HG02852 (cell line): ENCODE results near the gene P4HA2.

ENCODE experiments used
- ATAC-seq: cut with Tn5 transposase; IDR thresholded peaks from one replicate; pipeline ENCODE4 v1.9.1; 2021; ENCODE audit warnings: mild to moderate bottlenecking, moderate library complexity; ENCODE audit not compliant: unreplicated experiment

P4HA2 gene

GRCh38 chr5:132253008-132253441 is 25.4 kb upstream of the P4HA2 start:
- ATAC-seq, result no peak

DNA sequence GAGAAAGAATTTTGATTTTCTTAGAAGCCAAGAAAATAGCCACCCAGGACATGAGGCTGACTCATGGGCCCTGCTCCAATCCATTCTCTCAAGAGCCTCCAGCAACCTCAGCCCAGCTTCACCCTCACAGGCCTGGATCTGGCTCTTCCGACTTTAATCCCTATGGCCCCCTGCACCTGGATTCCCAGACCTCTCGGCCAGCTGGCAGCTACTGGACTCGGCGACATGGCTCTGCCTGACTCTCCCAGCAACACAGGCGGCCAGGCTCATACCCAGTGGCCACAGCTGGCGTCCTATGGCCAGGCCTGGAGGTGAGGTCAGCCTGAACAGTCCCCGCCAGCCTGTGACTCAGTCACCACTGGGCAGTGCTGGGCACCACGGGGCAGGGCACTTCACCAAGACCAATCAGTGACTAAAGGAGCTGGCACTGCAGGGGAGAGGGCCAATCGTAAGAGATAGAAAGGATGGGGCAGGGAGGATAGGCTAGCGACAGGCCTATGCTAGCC is 23.6 kb upstream of the P4HA2 start:
- ATAC-seq, result no peak

DNA sequence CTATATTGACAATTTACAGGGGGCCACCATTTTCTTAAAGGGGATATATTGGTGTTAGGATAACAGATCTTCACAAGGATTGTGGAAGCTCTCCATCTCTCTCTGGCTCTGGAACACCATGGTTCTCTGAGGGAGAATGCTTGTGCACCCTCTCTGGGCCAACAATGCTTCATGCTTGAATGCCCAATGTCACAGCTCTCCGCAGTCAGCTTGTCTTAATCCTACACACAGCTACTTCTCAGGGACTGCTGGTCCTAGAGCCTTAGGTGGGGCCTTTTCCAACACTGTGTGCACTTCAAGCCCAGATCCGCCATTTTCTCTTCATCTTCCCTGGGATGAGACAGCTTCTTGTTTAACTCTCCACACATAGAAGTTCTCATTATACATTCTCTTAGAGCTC is 22.9 kb upstream of the P4HA2 start:
- ATAC-seq, result no peak

GRCh38 chr5:132246806-132247205 is 19.2 kb upstream of the P4HA2 start:
- ATAC-seq, result no peak

- ATAC-seq, result no peak
Observed at GRCh38 chr5:132245593-132245992, 17.9 kb upstream of the P4HA2 start.

GRCh38 chr5:132243366-132243977 is 15.8 kb upstream of the P4HA2 start:
- no peak for ATAC-seq

DNA sequence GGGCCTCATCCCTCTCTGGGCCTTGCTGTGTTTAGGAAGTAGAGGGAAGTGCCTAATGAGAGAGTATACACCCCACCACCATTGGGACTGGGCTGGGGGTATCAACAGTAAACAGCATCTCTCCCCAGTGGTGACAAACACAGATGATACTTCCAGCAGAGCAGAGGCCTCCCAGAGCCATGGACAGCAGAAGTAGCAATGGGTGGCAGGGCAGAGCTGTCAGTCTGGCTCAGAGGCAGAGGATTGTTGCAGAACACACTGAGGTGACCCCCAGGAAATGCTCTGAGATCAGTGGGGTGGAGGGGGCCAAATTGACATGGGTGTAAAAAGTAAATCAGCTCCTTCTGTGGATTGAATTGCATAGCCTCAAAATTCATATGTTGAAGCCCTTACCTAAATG is 12.1 kb upstream of the P4HA2 start:
- no peak for ATAC-seq

GRCh38 chr5:132238901-132239500 is 11.3 kb upstream of the P4HA2 start:
- ATAC-seq, result no peak

DNA sequence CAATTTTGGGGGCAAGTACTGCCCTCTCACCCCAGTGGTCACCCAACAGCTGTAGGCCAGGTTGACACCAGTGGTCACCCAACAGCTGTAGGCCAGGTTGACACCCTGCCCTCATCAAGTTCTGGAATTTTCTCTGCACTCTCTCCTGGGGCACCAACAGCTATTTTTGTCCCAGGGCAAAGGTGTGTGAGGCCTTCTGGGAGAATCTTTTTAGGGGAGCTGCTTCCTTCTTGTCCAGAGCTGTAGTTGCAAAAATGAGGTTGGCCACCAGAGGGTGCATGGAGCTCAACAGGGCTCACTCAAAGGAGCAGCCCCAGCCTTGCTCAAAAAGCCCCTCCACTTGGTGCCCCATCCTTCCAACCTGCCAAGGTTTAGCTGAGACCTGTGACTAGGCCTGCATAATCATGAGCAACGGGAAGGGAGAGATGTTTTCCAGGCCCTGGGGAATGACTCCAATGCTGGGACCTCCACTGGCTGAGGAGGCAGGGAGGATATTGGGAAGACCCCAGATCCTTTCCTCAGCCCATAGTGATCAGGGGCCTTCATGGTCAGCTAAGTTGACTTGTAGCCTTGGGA is 10.6 kb upstream of the P4HA2 start:
- peak; percentile 74 for ATAC-seq

DNA sequence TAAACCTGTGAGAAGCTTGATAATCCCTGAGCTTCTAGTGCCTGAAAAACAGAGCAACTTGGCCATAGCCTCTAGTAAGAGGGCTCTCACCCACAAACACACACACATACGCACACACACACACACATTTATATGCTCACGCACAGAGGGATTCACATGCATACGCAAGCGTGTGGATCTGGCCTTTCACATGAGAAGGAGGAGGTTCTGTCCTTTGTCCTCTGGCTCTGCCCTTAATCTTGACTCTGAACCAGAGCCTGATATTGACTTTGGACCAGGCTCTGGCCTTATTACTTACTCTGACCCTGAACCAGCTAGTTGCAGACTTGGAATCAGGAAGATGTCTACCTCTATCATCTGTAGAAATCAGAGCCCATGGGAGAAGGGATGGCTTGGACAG is 10.0 kb upstream of the P4HA2 start:
- ATAC-seq, result no peak

DNA sequence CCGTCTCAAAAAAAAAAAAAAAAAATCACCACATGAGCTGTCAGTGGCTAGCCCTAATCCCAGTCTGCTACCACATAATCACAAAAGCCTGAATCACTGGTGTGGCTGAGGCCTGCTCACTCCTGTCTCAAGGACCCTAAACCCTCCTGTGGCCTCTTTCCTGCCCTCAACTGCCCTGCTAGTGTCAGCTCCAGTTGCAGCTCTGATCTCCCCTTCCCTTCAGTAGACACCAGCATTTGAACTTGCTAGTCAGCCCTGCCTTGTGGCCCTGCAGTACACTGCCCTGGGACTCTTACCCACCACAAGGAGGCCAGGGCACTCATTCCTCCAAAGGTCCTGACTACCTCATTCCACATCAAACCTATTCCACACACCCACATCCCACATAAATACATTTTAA is 9.5 kb upstream of the P4HA2 start:
- no peak for ATAC-seq

- no peak for ATAC-seq
Observed at GRCh38 chr5:132235340-132235739, 7.7 kb upstream of the P4HA2 start.

DNA sequence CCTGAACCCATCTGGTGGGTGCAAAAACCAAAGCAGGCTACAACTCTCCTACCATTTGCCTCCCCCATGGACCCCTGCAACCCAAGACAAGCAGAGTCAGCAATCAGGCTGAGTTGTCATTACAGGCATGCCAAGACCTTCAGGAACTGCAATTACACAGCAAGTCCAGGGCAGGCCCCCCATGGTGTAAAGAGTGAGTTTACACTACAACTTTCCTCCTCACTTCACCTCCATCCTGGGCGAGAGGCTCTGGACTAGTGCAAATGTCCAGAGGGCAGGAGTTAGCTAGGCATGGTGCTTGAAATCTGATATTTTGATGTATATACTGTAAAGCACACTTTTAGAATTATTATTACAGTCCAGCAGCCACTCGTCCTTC is 7.0 kb upstream of the P4HA2 start:
- ATAC-seq, result no peak

DNA sequence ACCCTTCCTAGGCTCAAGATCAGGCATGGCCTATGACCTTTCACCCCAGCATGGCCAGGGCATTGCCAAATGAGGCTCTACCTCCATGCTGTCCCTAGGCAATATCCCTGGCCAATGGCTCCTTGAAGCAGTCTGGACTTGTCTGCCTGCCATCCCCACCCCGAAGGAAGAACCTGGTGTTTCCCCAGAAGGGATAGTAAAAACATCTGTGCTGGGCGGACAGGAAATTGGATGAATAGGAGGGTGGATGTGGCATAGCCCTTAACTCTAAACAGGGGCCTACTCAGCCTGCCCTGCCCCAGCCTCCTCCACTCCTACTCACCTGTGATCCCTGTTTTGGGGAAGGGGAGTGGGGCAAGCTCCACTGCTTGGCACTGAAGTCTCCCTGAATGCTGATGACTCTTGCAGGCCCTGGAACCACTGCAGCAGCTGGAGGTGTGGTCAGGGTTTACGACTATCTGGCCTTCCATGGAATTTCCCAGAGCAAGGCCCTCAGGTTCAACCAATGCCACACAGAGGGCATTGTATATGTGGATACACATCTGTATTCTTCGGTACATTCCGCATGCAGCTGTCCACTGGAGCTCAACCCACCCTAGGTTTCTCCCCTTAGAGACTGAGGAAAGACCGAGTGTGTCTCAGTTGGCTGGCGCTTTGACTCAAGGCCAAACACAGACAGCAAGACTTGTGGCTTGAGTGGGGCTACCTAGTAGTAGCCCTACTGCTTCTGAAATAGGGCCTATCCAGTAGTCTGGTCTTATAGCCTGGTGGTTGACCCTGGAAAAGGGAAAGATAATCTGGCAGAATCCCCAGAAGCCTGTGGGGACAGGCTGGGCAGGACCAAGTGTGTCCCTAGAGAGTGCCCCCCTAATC is 6.4 kb upstream of the P4HA2 start:
- ATAC-seq, result no peak

GRCh38 chr5:132233081-132233480 is 5.4 kb upstream of the P4HA2 start:
- ATAC-seq, result no peak

DNA sequence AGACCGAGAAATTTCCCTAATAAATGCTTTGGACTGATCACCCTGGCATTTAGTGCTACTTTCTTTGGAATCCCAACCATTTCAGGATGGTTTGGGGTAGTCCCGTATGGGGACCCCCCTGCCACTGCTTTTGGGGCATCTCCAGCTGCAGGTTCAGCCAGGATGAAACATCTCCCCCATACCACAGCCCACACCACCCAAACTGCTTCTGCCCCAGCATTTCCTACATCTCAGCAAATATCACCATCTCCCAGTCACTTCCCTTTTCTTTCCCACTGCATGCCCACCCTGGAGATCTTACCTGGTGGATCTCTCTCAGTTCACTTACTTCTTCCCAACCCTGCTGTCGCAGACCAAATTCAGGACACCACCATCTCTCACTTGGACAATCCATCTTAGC is 4.8 kb upstream of the P4HA2 start:
- ATAC-seq, result no peak

DNA sequence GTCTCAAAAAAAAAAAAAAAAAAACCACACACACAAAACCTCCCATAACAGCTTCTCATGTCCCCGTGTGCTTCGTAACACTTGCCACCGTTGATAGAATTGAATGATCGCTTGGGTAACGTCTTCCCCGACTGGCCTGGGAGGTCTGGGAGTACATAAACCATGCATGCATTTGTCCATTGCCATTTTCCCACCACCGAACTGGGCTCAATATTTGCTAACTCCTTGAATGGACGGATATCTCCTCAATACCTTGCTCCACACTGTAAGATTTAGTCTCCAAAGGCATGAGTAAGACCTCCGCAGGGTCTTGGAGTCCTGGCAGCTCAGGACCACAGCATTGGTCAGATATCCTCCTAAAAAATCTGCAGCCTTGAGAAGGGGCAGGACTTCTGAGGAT is 3.2 kb upstream of the P4HA2 start:
- ATAC-seq, result no peak

DNA sequence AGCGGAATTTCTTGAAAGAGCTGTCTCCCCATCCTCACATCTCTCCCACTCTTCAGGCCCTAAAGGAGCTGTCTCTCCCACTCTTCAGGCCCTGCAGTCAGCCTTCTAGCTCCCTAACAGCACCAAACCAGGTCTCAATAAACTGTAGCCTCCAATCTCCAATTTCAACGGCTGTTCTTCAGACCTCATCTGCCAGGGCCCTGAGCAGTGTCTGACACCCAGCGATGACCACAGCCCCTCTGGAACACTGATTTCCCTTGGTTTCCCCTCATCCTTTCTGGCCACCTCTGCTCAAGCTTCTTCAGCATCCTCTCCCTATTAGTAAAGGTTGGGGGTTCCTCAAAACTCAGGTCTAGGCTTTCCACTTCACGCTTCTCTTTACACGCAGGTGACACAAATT is 1.6 kb upstream of the P4HA2 start:
- no peak for ATAC-seq

GRCh38 chr5:132228241-132229035 is 785 bp upstream of the P4HA2 start:
- no peak for ATAC-seq

GRCh38 chr5:132227235-132227484 is 493 bp downstream of the P4HA2 start:
- no peak for ATAC-seq
